ENCODE results near the gene ANKH.
A peak's percentile ranks its signal among the peaks of the same experiment; 100 is the strongest.
"Not testable (repeated sequence)": the region's sequence is repeated elsewhere in the genome, so short reads cannot be mapped to it uniquely, and the experiment has no call there.

Gene ANKH

DNA sequence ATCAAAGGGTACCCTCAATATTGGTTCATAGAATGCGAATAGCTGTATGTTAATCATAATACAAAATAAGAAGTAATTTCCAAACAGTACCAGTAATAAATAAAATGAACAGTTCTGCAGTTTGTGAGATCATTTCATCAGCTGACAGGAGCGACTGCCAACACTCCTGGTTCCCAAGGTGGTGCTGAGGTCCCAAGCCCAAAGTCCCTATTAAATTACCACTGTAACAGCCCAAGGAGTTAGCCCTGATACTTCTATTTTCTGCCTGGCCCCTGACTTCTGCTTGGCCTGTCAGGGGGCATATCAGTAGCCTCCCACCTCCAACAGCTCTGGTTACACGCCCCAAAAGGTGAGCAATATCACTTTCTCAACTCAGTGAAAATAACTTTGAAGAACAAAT lies 47.1 kb downstream of the ANKH start:
- no peak for DNase-seq

DNA sequence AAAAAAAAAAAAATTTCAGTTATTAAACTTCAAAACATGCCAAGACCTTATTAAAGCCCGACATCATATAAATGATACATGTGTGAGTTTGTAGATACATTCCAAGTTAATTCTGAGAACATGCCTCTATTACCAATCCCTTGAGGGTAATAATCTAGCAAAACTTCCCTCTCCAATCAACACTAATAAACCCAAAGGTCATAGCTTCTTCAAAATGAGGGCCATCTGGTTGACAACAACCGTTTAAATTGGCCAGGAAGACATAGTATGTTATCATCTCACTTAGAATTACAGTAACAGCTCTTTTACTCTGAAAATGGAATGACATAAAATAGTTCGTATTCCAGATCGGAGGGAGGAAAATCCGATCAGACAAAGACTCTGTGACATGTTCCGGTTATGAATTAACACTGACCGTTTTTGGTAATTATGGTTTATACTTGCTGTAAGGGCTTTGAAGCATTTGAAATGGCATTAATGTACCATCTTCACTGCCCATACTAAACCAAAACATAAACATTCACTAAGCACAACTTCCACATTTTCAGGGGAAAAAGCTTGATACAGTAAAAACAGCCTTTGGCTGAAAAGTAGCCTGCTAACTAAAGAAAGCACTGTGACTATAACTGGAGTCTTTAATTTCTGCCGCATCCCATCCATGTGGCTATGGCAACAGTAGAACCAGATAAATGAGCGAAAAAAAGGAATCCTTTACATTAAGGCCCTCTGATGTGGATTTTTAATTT lies 50.3 kb downstream of the ANKH start:
- DNase-seq = no peak

DNA sequence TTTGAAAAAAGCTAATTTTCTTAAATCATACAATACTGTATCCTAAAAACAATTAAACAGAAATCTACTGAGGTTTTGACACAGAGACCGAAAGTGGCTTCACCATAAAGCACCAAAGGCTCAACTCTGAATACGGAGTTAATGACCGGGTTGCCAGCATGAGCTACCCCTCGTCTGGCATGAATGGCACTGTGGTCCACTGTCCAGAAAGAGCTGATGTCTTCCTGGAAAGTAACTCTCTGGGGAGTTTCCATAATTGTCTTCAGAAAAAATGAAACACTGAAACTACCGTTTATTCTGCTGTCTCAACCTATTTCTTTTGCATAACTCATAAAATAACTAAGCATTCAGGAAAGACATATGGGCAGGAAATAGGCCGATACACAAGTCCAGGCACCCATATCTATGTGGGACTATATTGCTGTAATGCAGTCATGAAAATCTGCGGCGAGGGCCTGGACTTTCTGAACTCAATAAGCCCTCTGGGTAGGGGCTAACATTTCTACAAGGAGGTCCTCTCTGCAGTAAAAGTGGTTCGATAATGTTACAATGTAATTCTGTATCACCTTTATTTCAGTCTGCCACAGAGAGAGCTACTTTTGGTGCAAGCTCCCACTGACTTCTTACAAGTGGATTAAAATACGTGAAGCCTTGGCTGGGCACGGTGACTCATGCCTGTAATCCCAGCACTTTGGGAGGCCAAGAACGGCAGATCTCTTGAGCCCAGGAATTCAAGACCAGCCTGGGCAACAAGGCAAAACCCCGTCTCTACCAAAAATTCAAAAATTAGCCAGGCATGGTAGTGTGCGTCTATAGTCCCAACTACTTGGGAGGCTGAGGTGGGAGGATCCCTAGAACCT lies 52.4 kb downstream of the ANKH start:
- DNase-seq = no peak

DNA sequence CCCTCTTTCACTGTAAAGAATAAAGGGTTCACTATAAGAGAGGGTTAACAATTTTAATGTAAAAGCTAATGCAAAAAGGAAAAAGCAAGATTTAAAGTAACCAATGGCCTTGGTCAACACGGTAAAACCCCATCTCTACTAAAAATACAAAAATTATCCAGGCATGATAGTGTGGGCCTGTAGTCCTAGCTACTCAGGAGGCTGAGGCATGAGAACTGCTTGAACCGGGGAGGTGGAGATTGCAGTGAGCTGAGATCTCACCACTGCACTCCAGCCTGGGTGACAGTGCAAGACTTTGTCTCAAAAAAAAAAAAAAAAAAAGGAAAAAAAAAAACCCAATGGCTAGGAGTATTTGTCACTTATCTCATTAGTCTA lies 53.8 kb downstream of the ANKH start:
- not testable (repeated sequence) for DNase-seq

DNA sequence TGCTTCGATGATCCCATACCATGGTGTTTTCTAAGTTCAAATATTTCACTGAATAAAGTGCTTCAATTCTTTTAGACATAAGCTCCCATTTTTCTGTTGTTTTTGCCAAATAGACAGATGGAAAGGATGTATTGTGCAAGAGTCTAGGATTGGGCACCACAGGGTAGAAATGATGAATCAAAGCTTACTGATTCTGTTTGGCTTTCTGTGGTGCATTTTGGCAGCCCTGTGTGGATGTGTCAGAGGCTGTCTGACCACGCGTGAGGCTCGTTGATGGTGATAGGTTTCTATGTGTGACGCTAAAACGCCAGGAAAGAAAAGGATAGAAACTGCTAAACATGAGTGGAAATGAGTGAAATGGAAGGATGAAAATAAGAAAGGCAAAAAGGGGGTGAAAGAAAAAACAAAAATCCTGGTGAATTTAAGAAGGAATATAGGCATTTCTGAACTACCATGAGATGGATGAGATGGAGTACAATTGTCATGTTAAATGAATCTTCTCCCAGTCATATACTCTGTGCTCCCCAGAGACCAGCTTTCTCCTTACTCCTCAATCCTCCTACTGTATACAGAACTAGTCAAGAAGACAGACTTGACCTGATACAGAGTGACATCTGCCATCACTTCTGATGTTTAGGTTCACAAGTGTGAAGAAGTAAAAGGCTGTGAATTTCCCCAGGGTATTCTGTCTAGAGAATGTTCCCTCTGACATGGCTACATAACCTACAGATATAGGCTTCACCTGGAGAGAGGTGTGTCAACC lies 54.4 kb downstream of the ANKH start:
- DNase-seq = peak in 1 of 2 donors; percentile 53

DNA sequence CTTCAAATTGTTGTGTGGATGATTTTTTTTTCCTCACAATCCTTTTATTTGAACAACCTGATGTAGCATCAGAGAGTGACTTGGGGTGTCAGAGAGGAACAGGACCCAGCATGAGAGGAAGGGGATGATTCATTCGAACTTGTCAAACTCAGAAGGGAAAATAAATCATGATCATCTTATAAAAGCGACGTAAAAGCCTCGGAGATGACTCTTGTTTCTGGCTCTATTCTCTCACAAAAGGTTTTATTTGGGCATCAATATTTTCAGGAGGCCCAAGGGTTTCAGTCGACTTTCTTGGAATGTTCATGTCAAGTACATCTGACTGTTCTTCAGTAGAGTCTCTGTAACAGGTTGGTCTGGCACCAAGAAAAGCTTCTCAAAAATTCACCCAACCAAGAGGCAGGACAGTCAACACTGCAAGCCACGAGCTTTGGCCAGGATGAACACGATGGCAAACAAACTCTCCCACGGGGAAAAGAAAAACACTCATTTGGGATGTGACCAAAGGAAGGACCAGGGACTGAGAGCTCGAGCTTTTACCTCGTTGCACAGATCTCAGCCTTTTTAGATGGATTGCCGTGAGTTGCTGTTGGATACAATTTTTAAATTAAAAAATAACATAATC lies 55.1 kb downstream of the ANKH start:
- no peak for DNase-seq

DNA sequence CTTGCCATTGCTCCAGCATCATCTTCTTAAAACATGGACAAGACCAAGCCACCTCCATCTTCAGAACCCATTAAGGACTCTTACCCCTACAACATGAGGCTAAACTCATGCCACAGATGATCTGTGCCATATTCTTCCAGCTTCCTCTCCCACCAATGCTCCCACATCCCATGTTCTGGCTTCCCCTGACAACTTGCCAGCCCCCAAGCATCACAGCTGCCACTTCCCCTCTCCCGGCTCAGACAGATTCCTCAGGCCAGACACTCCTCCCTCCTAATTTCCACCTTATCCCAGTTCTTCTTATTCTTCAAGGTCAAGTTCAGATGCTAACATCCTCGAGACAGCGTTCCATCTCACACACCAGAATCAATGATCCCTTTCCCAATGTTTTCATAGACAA lies 57.8 kb downstream of the ANKH start:
- DNase-seq = no peak

DNA sequence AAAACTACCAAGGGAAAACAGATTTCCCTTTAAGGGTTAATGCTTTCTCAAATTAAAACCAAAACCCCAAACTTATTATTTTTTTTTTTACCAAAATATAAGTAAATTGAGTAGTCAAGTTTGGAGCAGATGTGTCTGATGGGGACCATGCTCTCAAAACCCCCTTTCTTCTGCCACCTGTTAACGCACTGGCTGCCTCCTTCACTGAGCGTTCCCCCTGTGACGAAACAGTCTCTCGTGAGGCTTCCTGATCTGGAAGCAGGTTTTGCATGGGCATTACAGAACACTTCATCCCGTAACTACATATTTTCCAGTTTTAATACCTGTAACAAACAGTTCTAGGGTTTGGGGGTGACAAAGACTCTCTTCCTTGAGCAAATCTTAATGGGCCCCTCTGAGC lies 59.4 kb downstream of the ANKH start:
- DNase-seq = no peak

DNA sequence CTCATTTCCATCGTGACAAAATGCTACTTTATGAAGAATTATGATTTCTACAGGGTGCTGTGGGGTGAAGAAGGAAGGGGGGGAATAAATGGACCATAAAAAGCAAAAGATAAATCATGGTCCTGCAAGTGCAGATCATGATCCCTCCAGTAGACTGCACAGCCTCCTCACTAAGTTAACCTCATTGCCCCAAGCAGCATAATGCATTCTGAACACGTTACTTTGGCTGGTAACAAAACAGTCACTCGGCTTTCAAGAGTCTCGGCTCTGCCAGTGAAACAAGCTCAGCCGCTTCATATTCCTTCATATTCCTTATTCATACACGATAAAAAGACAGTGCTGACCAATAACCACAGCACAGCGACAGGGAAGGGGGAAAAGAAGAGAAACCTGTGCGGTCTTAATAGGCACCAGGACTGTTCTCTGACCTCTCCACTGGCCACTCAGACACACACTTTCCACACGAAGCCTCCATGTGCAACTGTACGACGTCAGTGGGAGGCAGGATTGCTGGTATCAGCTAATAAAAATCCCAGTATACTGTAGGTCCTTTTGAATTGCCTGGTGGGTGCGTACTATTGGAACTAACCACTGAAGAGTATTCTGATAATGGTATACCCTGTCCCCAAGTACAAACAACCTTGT lies 60.5 kb downstream of the ANKH start:
- no peak for DNase-seq

DNA sequence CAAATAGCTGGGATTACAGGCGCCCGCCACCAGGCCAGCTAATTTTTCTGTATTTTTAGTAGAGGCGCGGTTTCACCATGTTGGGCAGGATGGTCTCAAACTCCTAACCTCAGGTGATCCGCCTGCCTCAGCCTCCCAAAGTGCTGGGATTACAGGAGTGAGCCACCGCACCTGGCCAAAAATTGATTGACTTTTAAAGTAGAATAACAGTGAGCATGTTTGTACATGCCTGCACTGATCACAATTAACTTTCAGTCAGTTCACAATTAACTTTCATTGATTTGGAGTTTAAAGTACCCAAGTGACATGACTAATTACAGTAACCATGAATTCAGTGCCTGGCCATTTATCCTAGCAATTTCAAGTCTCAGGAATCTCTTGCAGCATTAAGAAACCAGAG lies 61.3 kb downstream of the ANKH start:
- DNase-seq = no peak

DNA sequence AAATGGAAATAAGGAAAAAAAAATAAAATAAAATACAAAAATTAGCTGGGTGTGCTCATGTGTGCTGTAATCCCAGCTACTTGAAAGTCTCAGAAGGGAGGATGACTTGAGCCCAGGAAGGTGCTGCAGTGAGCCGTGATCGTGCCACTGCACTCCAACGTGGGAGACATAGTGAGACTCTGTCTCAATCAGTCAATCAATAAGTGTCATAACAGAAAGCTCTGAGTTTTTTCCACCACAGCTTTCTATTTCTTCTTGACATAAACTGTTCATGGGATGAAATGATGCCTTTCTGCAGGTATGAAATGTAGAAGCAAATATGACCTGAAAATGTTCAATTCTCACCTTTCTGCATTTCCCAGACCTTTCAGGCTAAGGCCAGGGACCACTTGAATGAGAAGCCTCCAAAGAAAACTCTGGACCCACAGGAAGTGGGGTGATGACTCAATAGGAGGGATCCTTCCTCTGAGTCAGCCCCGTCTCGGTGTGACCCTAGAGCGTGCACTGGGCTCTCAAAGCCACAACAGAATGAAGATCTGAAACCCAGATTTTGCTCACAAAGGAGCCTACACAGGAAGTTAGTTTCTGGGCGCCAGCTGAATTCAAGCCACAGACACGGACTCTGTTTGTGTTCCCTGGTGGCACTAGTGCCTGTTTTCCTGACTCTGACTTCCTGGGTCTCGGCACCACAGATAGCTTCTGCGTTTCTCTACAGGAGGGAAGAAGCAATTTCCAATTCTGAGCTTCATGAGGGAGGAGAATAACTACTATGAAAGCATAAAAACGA lies 62.0 kb downstream of the ANKH start:
- peak; percentile 74 to 76 for DNase-seq

DNA sequence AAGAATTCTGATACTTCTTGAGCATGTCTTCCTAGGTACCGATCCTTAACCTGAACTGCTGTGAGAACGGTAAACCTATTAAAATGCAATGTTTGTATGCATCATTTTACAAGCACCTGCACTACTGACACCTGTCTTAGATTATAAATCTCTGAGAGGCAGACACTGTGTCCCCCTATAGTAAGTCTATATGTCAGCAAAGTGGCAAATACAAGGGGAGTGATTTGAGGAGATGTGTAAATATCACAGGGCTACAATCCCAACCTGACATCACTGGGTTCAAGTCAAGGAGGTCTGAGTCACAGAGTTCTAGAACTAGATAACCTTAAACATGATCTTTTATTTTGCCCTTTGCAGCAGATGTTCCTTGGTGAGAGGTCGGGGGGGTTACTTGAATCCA lies 64.1 kb downstream of the ANKH start:
- DNase-seq = no peak

DNA sequence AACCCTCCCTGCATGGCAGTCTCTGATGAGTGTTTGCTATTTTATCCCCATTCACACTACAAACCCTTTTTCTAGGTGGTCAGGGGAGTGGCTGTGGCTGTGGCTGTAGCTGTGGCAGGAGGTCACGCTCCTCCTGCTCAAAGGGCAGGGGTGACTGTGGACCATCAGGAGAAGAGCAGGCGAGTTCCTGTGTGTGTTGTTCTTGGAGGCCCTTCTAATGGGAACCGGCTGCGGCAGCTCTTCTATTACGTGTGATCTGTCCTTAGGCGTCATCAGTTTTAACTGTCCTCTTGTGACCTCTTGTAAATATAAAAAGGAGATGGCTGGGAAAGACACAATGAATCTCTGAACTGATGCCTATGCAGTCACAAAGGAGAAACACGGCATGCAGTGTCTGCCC lies 65.1 kb downstream of the ANKH start:
- no peak for DNase-seq

DNA sequence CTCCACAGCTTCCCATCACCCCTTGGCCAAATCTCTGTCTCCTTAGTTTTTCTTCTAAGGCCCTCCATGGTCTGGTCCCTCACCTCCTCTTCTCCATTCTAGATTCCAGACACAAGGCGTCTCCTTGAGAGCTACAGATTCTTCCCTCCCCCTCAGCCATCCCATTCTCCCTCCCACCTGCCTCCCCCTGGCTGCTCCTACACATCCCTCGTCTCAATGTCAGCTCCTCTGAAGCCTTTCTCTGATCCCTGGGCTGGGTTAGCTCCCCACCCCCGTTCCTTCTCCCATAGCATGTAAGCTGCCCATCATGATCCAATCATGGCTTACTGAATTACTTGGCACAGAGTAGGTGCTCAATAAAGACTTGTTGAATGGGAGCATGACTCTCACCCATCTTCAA lies 69.0 kb downstream of the ANKH start:
- DNase-seq = no peak

DNA sequence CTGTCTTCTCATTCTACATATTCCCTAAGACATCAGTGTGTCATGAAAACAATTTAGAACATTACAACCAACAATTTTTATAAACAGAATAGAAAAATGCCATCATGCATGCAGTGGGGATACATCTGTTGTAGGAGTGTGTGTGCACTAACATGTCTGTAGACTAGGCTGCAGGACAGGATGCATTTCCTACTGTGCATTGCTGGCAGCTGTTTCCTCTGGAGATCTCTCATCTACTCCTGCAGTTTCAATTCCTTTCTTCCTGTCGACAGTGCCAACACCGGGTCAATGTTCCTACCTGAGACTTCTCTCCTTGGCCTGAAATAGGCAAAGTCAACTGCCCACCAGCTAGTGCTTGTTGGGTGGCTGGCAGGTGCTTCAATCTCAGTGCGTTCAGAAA lies 69.8 kb downstream of the ANKH start:
- no peak for DNase-seq

DNA sequence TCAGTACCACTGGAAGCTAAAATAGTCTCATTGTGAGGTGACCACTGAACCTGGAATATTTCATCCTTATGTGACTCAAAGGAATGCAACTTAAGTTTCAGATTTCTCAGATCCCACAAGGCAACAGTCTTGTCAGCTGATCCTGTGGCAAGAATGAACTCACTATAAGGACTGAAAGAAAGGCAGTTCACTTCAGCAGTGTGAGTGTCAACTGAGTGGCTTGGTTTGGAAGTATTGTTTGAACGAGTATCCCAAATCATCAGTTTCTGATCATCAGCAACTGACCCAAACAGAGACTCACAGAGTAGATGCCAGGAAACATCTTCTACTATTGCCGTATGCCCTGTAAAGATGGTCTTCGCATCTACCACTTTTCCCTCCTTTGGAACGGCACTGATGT lies 74.2 kb downstream of the ANKH start:
- DNase-seq = not testable (repeated sequence)

DNA sequence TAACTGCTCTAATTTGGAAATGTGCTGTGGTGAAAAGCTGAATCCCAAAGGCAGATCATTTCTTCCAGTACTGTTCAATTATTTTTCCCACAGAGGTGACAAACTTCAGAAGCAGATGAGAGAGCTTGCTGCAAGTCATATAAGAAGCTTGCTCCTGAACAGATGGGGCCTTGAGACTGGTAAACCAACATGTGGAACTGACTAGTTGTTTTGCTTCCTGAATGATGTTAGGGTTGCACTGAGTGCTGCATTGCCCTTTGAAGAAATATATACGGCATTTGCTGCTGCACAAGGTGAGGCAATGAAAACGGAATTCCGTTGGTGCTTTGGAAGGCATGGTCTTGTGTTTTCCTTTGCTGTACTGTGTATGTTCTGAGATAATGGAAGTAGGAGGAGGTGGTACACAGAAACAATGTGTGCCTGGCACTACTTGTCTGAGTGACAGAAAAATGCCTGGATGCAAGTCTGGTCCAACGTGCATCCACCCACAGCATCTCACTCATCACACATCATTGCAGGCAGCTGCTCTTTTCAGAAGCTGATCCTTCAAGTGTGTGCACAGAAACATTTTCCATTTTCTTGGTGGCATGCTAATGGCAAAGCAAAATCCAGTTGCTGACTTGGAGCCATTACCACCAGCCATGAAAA lies 76.9 kb downstream of the ANKH start:
- no peak for DNase-seq

DNA sequence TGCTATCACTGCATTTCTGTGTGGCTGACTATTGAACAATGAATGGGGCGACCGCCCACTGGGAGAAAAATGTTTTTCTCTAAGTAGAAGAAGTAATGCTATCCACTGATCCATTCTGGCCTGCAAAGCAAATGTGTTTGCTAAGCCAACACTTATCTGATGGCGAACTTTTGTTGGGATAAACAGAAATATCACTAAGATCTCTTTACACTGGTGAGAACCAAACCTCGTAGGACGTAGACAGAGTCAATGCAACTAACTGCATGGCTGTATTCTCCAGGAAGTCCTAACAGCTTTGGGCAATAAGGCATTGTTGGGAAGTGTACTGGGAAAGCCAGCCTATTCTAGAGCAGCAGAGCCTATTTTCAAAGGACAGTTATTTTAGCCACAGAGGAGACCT lies 77.7 kb downstream of the ANKH start:
- DNase-seq = no peak

DNA sequence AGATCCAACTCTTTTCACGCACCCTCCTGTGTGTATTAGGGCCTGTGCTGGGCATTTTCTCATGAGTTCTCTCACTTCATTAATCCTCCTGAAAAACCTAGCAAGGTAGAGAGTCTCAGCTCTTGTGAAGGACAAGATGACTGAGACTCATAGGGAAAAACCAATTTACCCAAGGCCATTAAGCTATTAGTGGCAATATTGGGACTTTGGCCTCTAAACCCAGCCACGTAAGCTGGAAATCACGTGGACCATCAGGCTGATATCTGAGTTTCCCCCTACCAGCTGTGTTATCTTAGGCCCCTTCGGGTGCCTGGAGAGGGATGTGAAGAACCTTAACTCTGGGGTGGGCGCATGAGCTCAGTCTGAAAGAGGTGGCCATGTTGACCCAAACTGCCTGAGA lies 80.7 kb downstream of the ANKH start:
- no peak for DNase-seq

DNA sequence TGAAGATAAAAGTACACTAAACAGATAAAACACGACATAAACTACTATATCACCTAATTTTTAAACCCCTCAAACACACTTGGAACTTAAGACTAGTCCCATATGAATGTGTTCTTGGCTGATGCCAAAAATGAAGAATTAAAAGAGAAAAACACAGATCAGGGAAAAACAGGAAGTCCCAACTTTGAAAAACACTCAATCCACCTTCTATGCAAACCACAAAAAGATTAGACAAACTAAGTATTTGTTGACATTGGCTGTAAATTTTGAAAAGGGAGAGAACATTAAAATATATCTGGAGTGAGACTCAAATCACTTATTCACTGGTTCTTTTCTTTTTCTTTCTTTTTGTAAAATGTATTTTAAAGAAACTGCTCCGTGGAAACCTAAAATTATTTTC lies 81.4 kb downstream of the ANKH start:
- DNase-seq = no peak
